Measurements from ENCODE around the gene LPP.

Gene LPP

GRCh38 chr3:188282871-188283270 lies 128.9 kb downstream of the LPP start:
- in situ Hi-C loops (cut with HindIII; ENCODE audit: low pct_ligation_motif_present, low sequenced_read_pairs): loop anchor here (25.0 kb wide), 1 partner anchor 546 kb away; the partner anchor contains the start of gene BCL6
- Histone ChIP-seq H3K4me3 (ENCODE audit: low read depth, low read length) (no peak overlapping the region), H3K27ac (no peak overlapping the region), H3K27me3 (replicated peaks) (no peaks in the 10 kb centered on the region), H3K36me3 (replicated peaks) (no peaks in the 10 kb centered on the region)
- DNase-seq: no peak
- TF ChIP-seq CTCF (IDR thresholded peaks at IDR 0.05; ENCODE audit: low read depth, low read length, missing control alignments): no peak

GRCh38 chr3:188283347-188283746 lies 129.4 kb downstream of the LPP start:
- no peak for DNase-seq
- peak; percentile 38 for TF ChIP-seq CTCF (IDR thresholded peaks at IDR 0.05; ENCODE audit: low read depth, low read length, missing control alignments)
- H3K27me3 ChIP-seq (replicated peaks): no peaks in the 10 kb centered on the region
- no peak overlapping the region for H3K27ac ChIP-seq
- H3K4me3 ChIP-seq (ENCODE audit: low read depth, low read length): no peak overlapping the region
- H3K36me3 ChIP-seq (replicated peaks): no peaks in the 10 kb centered on the region
- in situ Hi-C loops (cut with HindIII; ENCODE audit: low pct_ligation_motif_present, low sequenced_read_pairs): loop anchor here (25.0 kb wide), 1 partner anchor 546 kb away; the partner anchor contains the start of gene BCL6

- no peaks in the 10 kb centered on the region for H3K27me3 ChIP-seq (replicated peaks)
- H3K27ac ChIP-seq: peak overlapping the region; percentile 91
- in situ Hi-C loops (cut with HindIII; ENCODE audit: low pct_ligation_motif_present, low sequenced_read_pairs): loop anchor here (25.0 kb wide), 1 partner anchor 547 kb away; the partner anchor contains the start of gene BCL6
- TF ChIP-seq CTCF (IDR thresholded peaks at IDR 0.05; ENCODE audit: low read depth, low read length, missing control alignments): no peak
- no peak overlapping the region for H3K4me3 ChIP-seq (ENCODE audit: low read depth, low read length)
- DNase-seq: no peak
- H3K36me3 ChIP-seq (replicated peaks): no peaks in the 10 kb centered on the region
Measured at GRCh38 chr3:188284455-188285212, 130.7 kb downstream of the LPP start.

- TF ChIP-seq CTCF (IDR thresholded peaks at IDR 0.05; ENCODE audit: low read depth, low read length, missing control alignments): no peak
- H3K27ac ChIP-seq: peak overlapping the region; percentile 91
- H3K4me3 ChIP-seq (ENCODE audit: low read depth, low read length): no peak overlapping the region
- no peaks in the 10 kb centered on the region for H3K27me3 ChIP-seq (replicated peaks)
- in situ Hi-C loops (cut with HindIII; ENCODE audit: low pct_ligation_motif_present, low sequenced_read_pairs): loop anchor here (25.0 kb wide), 1 partner anchor 549 kb away; the partner anchor contains the start of gene BCL6
- peak; percentile 97 for DNase-seq
- no peaks in the 10 kb centered on the region for H3K36me3 ChIP-seq (replicated peaks)
Measured at GRCh38 chr3:188286087-188286513, 132.1 kb downstream of the LPP start.

GRCh38 chr3:188287339-188287738 lies 133.4 kb downstream of the LPP start:
- in situ Hi-C loops (cut with HindIII; ENCODE audit: low pct_ligation_motif_present, low sequenced_read_pairs): loop anchor here (25.0 kb wide), 1 partner anchor 550 kb away; the partner anchor contains the start of gene BCL6

More at GRCh38 chr3:188287339-188287738, 133.4 kb downstream of the LPP start:
- Histone ChIP-seq H3K27me3 (replicated peaks) (no peaks in the 10 kb centered on the region), H3K36me3 (replicated peaks) (no peaks in the 10 kb centered on the region), H3K4me3 (ENCODE audit: low read depth, low read length) (no peak overlapping the region), H3K27ac (peak overlapping the region; percentile 63)
- no peak for DNase-seq
- TF ChIP-seq CTCF (IDR thresholded peaks at IDR 0.05; ENCODE audit: low read depth, low read length, missing control alignments): no peak
